Activated CD4-positive, alpha-beta memory T cell treated with anti-CD3 and anti-CD28 coated beads for 36 hours (primary cell): ENCODE measurements around the gene TMEM217. TPM values are rescaled to one million over a fixed set of nuclear protein-coding genes. Genes with fewer than 3 reads are reported as not detected.

ENCODE experiments used
- CTCF ChIA-PET: fragments of 350-600 bp; sonication (Branson Sonifier 250); formaldehyde crosslinking; loops from one replicate; lab custom pipeline; 2021; ENCODE audit warnings: antibody characterized with exemption, inconsistent platforms; lab: Charles Lee
- POLR2A ChIA-PET: fragments of 350-600 bp; sonication (Branson Sonifier 250); formaldehyde crosslinking; loops from one replicate; lab custom pipeline; 2021; ENCODE audit warnings: antibody characterized with exemption; lab: Charles Lee
- DNase-seq: peaks from one replicate; pipeline ENCODE4 v3.0.0-alpha.2; 2020
- H3K27ac Mint-ChIP-seq: one replicate; pipeline ENCODE4 v1.8.0; 2021; ENCODE audit warnings: mixed read lengths
- H3K27me3 Mint-ChIP-seq: one replicate; pipeline ENCODE4 v1.8.0; 2021; ENCODE audit warnings: mixed read lengths
- H3K36me3 Mint-ChIP-seq: one replicate; pipeline ENCODE4 v1.8.0; 2021; ENCODE audit warnings: mixed read lengths
- H3K4me1 Mint-ChIP-seq: one replicate; pipeline ENCODE4 v1.8.0; 2021; ENCODE audit warnings: low read depth, mixed read lengths
- H3K4me3 Mint-ChIP-seq: one replicate; pipeline ENCODE4 v1.8.0; 2021; ENCODE audit warnings: mild to moderate bottlenecking, mixed read lengths
- H3K9me3 Mint-ChIP-seq: one replicate; pipeline ENCODE4 v1.8.0; 2021; ENCODE audit warnings: mixed read lengths
- intact Hi-C: fragments of 100-400 bp; cut with micrococcal nuclease; formaldehyde crosslinking; loops from one replicate; pipeline ENCODE4 v1.15.1; 2023
- total RNA-seq, 2 experiments: library from RNA; stranded (reverse); gene quantifications; one replicate each; pipeline ENCODE4 v1.2.3, GENCODE V29; 2021

Gene TMEM217
- total RNA-seq, 2 experiments from 2014 or later, result 2.2 to 3.3 TPM

- Mint-ChIP-seq H3K9me3 (no peaks in the 10 kb centered on the region), H3K4me1 (peaks cover 10% of the 10 kb centered on the region), H3K36me3 (no peaks in the 10 kb centered on the region), H3K4me3 (no peak overlapping the region), H3K27me3 (no peaks in the 10 kb centered on the region), H3K27ac (no peak overlapping the region)
- ChIA-PET POLR2A (no interaction called here), CTCF (no interaction called here)
- intact Hi-C loops, result no loop called here
- no peak for DNase-seq
These were observed 25.4 kb downstream of the TMEM217 start for GRCh38 chr6:37232430-37233017.

- Mint-ChIP-seq H3K27me3 (no peaks in the 10 kb centered on the region), H3K4me1 (peaks cover 2% of the 10 kb centered on the region), H3K36me3 (no peaks in the 10 kb centered on the region), H3K9me3 (no peaks in the 10 kb centered on the region), H3K4me3 (no peak overlapping the region), H3K27ac (no peak overlapping the region)
- POLR2A ChIA-PET, result no interaction called here
- CTCF ChIA-PET, result no interaction called here
- intact Hi-C loops, result no loop called here
- DNase-seq, result no peak
These were observed 27.8 kb downstream of the TMEM217 start for GRCh38 chr6:37230104-37230503.

- Mint-ChIP-seq H3K27ac (no peak overlapping the region), H3K36me3 (no peaks in the 10 kb centered on the region), H3K4me1 (peaks cover 17% of the 10 kb centered on the region), H3K4me3 (no peak overlapping the region), H3K27me3 (no peaks in the 10 kb centered on the region), H3K9me3 (no peaks in the 10 kb centered on the region)
- intact Hi-C loops, result no loop called here
- no peak for DNase-seq
- ChIA-PET CTCF (interaction anchor here (0.7 to 2.3 kb wide), 4 partner anchors 16 to 207 kb away, joined by 3 to 5 read pairs (median 4); no protein-coding TSS in a partner anchor), POLR2A (no interaction called here)
These were observed 32.4 kb downstream of the TMEM217 start for GRCh38 chr6:37225350-37226169.

DNA sequence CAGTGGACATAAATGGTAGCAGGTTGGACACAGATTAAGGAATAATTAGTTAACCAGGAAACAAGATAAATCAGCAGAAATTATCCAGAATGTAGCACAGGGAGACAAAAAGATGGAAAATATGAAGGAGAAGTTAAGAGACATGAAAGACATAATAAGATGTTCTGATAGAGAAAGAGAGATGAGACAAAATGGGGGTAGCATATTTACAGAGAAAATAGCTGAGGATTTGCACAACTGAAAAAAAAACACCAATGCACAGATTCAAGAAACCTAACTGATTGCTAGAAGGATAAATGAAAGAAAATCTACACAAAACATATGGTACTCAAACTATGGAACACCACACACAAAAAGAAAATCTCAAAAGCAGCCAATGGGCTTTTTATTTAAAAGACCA, 35.0 kb downstream of the TMEM217 start:
- ChIA-PET POLR2A (interaction anchor here (0.9 to 1.7 kb wide), 2 partner anchors 13 to 17 kb away, joined by 4 to 6 read pairs; no protein-coding TSS in a partner anchor), CTCF (interaction anchor here (0.7 to 6.5 kb wide), 3 partner anchors 13 to 202 kb away, joined by 5 to 55 read pairs (median 55); no protein-coding TSS in a partner anchor)
- no peak for DNase-seq
- intact Hi-C loops, result loop anchor here (1.0 to 5.0 kb wide), 2 partner anchors 34 to 79 kb away; partner anchors contain the start of gene TBC1D22B
- no peaks in the 10 kb centered on the region for H3K36me3 Mint-ChIP-seq
- no peaks in the 10 kb centered on the region for H3K27me3 Mint-ChIP-seq
- no peaks in the 10 kb centered on the region for H3K9me3 Mint-ChIP-seq
- H3K27ac Mint-ChIP-seq, result no peak overlapping the region
- H3K4me3 Mint-ChIP-seq, result peak overlapping the region; percentile 73
- H3K4me1 Mint-ChIP-seq, result peaks cover 18% of the 10 kb centered on the region

DNA sequence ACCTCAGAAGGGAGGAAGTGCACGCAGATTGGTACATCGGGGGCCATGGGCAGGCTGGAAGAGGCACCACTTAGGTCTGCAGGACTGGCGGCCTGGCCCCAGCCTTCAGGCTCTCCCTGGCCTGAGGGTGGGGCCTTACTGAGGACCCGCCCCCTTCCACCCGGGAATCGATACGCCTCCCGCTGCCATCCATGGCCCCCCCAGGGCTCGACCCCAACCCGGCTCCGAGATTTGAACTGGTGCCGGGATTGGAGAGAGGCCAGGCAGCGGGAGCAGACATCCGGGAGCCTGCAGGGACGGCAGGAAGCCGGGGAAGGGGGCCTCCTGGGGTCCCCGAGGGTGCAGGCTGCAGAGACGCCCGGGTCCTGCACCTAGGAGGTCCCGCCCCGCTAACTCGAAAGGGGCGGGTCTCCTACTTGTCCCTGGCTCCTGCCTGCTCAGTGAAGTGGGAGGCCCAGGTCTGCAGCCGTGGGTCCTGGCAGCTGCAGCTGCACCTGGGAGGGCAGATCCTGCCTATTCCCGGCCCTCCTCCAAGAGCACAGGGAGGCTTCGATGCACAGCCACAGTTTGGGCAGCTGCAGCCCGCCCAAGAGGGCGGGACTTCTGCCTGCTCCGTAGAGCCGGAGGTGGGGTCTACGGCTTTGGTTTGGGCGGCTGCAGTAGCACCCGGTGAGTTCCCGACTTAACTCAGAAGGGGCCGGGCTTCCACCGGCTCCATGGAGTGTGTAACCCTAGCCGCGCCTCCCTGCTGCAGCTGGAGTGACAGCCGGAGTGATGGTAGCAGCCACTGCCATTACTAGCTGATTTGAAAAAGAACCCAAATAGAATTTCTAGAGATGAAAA, 35.6 kb downstream of the TMEM217 start:
- H3K27me3 Mint-ChIP-seq, result no peaks in the 10 kb centered on the region
- intact Hi-C loops, result loop anchor here (1.0 to 5.0 kb wide), 2 partner anchors 35 to 80 kb away; partner anchors contain the start of gene TBC1D22B
- peak overlapping the region; percentile 73 for H3K4me3 Mint-ChIP-seq
- DNase-seq, result peak; percentile 89
- no peak overlapping the region for H3K27ac Mint-ChIP-seq
- peaks cover 18% of the 10 kb centered on the region for H3K4me1 Mint-ChIP-seq
- CTCF ChIA-PET, result interaction anchor here (0.7 to 6.5 kb wide), 3 partner anchors 12 to 202 kb away, joined by 5 to 55 read pairs (median 55); no protein-coding TSS in a partner anchor
- H3K9me3 Mint-ChIP-seq, result no peaks in the 10 kb centered on the region
- POLR2A ChIA-PET, result interaction anchor here (0.9 to 1.7 kb wide), 2 partner anchors 14 to 17 kb away, joined by 4 to 6 read pairs; no protein-coding TSS in a partner anchor
- no peaks in the 10 kb centered on the region for H3K36me3 Mint-ChIP-seq

- ChIA-PET CTCF (interaction anchor here (5.7 to 6.5 kb wide), 2 partner anchors 11 to 201 kb away, joined by 55 read pairs; no protein-coding TSS in a partner anchor), POLR2A (interaction anchor here (1.7 kb wide), 1 partner anchor 14 kb away, joined by 6 read pairs; no protein-coding TSS in a partner anchor)
- Mint-ChIP-seq H3K27me3 (no peaks in the 10 kb centered on the region), H3K36me3 (no peaks in the 10 kb centered on the region), H3K4me1 (peaks cover 18% of the 10 kb centered on the region), H3K9me3 (no peaks in the 10 kb centered on the region), H3K4me3 (peak overlapping the region; percentile 73), H3K27ac (no peak overlapping the region)
- no peak for DNase-seq
- intact Hi-C loops, result loop anchor here (1.0 to 5.0 kb wide), 2 partner anchors 36 to 81 kb away; partner anchors contain the start of gene TBC1D22B
These were observed 36.3 kb downstream of the TMEM217 start for GRCh38 chr6:37221585-37222124.

GRCh38 chr6:37218511-37218910, 39.4 kb downstream of the TMEM217 start:
- no peaks in the 10 kb centered on the region for H3K27me3 Mint-ChIP-seq

GRCh38 chr6:37218061-37218460, 39.9 kb downstream of the TMEM217 start:
- DNase-seq, result no peak
- intact Hi-C loops, result no loop called here
- no peak overlapping the region for H3K4me3 Mint-ChIP-seq
- peaks cover 17% of the 10 kb centered on the region for H3K4me1 Mint-ChIP-seq
- H3K27me3 Mint-ChIP-seq, result no peaks in the 10 kb centered on the region
- ChIA-PET POLR2A (no interaction called here), CTCF (interaction anchor here (1.5 to 6.5 kb wide), 3 partner anchors 8 to 200 kb away, joined by 5 to 55 read pairs (median 13); no protein-coding TSS in a partner anchor)
- H3K36me3 Mint-ChIP-seq, result no peaks in the 10 kb centered on the region
- no peak overlapping the region for H3K27ac Mint-ChIP-seq
- H3K9me3 Mint-ChIP-seq, result no peaks in the 10 kb centered on the region

More at GRCh38 chr6:37218511-37218910, 39.4 kb downstream of the TMEM217 start:
- intact Hi-C loops, result no loop called here
- ChIA-PET CTCF (interaction anchor here (1.5 to 6.5 kb wide), 3 partner anchors 8 to 200 kb away, joined by 5 to 55 read pairs (median 13); no protein-coding TSS in a partner anchor), POLR2A (no interaction called here)
- no peak overlapping the region for H3K4me3 Mint-ChIP-seq
- no peak overlapping the region for H3K27ac Mint-ChIP-seq
- no peaks in the 10 kb centered on the region for H3K9me3 Mint-ChIP-seq
- no peak for DNase-seq
- peaks cover 18% of the 10 kb centered on the region for H3K4me1 Mint-ChIP-seq
- no peaks in the 10 kb centered on the region for H3K36me3 Mint-ChIP-seq

DNA sequence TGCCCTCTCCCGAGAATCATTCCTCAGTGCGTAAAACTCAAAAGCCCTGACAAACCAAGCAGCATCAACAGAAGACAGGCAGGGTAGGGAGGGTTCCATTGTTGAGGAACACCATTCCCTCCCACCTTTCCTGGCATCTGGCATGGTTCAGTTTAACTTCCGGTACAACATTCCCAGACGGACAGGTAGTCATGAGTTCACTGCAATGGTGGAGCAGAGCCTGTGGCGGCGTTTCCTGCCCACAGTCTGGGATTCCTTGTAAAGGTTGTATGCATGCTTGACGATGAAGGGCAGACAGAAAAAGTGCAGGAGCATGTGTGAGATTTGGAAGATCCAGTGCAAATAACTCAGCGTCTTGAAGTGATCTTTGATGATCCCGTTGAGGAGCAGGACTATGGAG, 45.7 kb downstream of the TMEM217 start:
- H3K36me3 Mint-ChIP-seq, result no peaks in the 10 kb centered on the region
- H3K9me3 Mint-ChIP-seq, result no peaks in the 10 kb centered on the region
- no peak overlapping the region for H3K4me3 Mint-ChIP-seq
- DNase-seq, result no peak
- H3K27ac Mint-ChIP-seq, result no peak overlapping the region
- POLR2A ChIA-PET, result no interaction called here
- H3K4me1 Mint-ChIP-seq, result peaks cover 30% of the 10 kb centered on the region
- CTCF ChIA-PET, result interaction anchor here (0.9 to 19.4 kb wide), 8 partner anchors 9 to 446 kb away, joined by 3 to 850 read pairs (median 10); partner anchors contain the start of genes C6orf89 and PIM1
- intact Hi-C loops, result no loop called here
- no peaks in the 10 kb centered on the region for H3K27me3 Mint-ChIP-seq

DNA sequence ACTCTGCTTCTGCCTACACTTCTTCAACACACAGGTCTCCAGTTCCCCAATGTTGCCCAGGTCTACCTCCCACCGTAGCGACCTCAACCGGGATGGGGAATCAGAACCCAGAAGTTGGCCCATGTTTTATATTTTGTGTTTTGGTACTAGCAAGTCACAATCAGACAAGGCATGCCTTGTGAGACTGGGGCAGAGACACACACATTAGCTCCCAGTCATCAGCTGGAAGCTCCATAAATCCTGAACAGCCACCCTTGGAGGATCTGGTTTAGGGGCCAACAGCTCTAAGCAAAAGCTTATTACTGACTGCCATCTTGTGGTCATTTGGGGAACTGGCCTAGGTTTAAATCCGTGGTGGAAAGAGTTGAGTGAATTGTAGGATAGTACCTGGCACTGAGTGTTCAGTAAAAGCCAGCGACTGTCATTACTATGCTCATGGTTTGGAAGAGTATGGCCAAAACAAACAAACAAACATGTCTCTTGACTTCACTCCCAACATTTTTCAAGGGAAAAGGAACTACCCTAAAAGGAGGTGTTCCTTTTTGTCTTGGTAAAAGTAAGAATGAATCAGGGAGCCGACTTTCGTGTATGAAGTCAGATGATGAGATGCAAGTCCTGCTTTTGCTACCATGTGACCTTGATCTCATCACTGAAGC, 47.5 kb downstream of the TMEM217 start:
- DNase-seq, result peak; percentile 82
- Mint-ChIP-seq H3K4me3 (no peak overlapping the region), H3K9me3 (no peaks in the 10 kb centered on the region), H3K4me1 (peaks cover 47% of the 10 kb centered on the region), H3K27ac (peak overlapping the region; percentile 76), H3K36me3 (no peaks in the 10 kb centered on the region), H3K27me3 (no peaks in the 10 kb centered on the region)
- ChIA-PET CTCF (interaction anchor here (0.7 to 19.4 kb wide), 36 partner anchors 10 to 454 kb away, joined by 3 to 850 read pairs (median 5); partner anchors contain the start of genes C6orf89, FGD2, MTCH1 and PIM1), POLR2A (interaction anchor here (1.0 to 2.5 kb wide), 7 partner anchors 37 to 325 kb away, joined by 3 to 11 read pairs (median 7); partner anchors contain the start of gene C6orf89)
- intact Hi-C loops, result loop anchor here (1.0 kb wide), 1 partner anchor 192 kb away; no protein-coding TSS in a partner anchor
